AG10803 (cell line): ENCODE data around the gene GALP.

Source experiments
- DNase-seq: peaks from one replicate; pipeline ENCODE4 v3.0.0; 2010; ENCODE audit warnings: low read depth
- H3K4me3 ChIP-seq: 2 replicates; pipeline ENCODE4 v1.5.1; 2011; ENCODE audit warnings: mild to moderate bottlenecking, low read length, control low read depth
- CTCF ChIP-seq: conservative IDR thresholded peaks from 2 replicates; pipeline ENCODE4 v1.5.1; 2011; ENCODE audit warnings: mild to moderate bottlenecking, low read length, control low read depth, inconsistent platforms

The GALP gene

GRCh38 chr19:56222901-56223300, 47.1 kb downstream of the GALP start:
- no peak for TF ChIP-seq CTCF
- DNase-seq: no peak
- no peak overlapping the region for H3K4me3 ChIP-seq

GRCh38 chr19:56223481-56223880, 47.7 kb downstream of the GALP start:
- TF ChIP-seq CTCF: no peak
- DNase-seq: no peak
- H3K4me3 ChIP-seq: no peak overlapping the region
